ACC112 (cell line): ENCODE results near the gene TMEM116.
A peak's percentile ranks its signal among the peaks of the same experiment; 100 is the strongest.
"Not testable (repeated sequence)": the region's sequence is repeated elsewhere in the genome, so short reads cannot be mapped to it uniquely, and the experiment has no call there.

Experiments
- H2AFZ ChIP-seq: fragments of 200-600 bp; sonication (generic); one replicate; pipeline ENCODE4 v1.6.0; 2017; ENCODE audit warnings: antibody characterized with exemption, low read length; ENCODE audit not compliant: unreplicated experiment
- H3K27ac ChIP-seq: fragments of 200-600 bp; sonication (generic); 2 replicates; pipeline ENCODE4 v1.5.1; 2014; ENCODE audit warnings: low read depth, mild to moderate bottlenecking, antibody characterized with exemption, low read length, moderate library complexity
- H3K27me3 ChIP-seq: fragments of 200-600 bp; sonication (generic); 2 replicates; pipeline ENCODE4 v1.6.1; 2014; ENCODE audit warnings: mild to moderate bottlenecking, antibody characterized with exemption, low read length, moderate library complexity, mixed read lengths; ENCODE audit not compliant: insufficient read depth
- H3K36me3 ChIP-seq: fragments of 200-600 bp; sonication (generic); 2 replicates; pipeline ENCODE4 v1.6.1; 2016; ENCODE audit warnings: mild to moderate bottlenecking, antibody characterized with exemption, low read length, moderate library complexity, mixed read lengths; ENCODE audit not compliant: insufficient read depth
- H3K4me1 ChIP-seq: fragments of 200-600 bp; sonication (generic); one replicate; pipeline ENCODE4 v1.6.1; 2016; ENCODE audit warnings: low read length, mixed read lengths; ENCODE audit not compliant: insufficient read depth, unreplicated experiment, control insufficient read depth
- H3K4me3 ChIP-seq: fragments of 200-600 bp; sonication (generic); 2 replicates; pipeline ENCODE4 v1.5.1; 2014; ENCODE audit warnings: mild to moderate bottlenecking, low read depth, low read length
- H3K79me2 ChIP-seq: fragments of 200-600 bp; sonication (generic); one replicate; pipeline ENCODE4 v1.6.0; 2016; ENCODE audit warnings: low read length; ENCODE audit not compliant: control insufficient read depth, unreplicated experiment, insufficient read depth

Gene TMEM116

GRCh38 chr12:112012775-112013600 is at the start of gene TMEM116, which contains the start of gene ERP29:
TSS of gene TMEM116 (minus strand) at chr12:112013165. CDS start at chr12:112005270, 7,895 bp downstream.
TSS of gene ERP29 (plus strand) at chr12:112013426. CDS start at chr12:112013466, 40 bp downstream.
- H3K27me3 ChIP-seq: no peaks in the 10 kb centered on the region
- peak within 1 kb of the TSS; percentile 96 for H2AFZ ChIP-seq
- peak within 1 kb of the TSS; percentile 90 for H3K27ac ChIP-seq
- H3K4me1 ChIP-seq: peaks cover 22% of the 10 kb centered on the region
- peaks cover 50% of the 10 kb centered on the region for H3K79me2 ChIP-seq
- peaks cover 12% of the 10 kb centered on the region; the same call in 1 of the 2 replicates for H3K36me3 ChIP-seq
- peak within 1 kb of the TSS; percentile 89 for H3K4me3 ChIP-seq

GRCh38 chr12:112061137-112061536 is 48.2 kb upstream of the TMEM116 start:
- Histone ChIP-seq H2AFZ (no peak overlapping the region), H3K27me3 (no peaks in the 10 kb centered on the region), H3K79me2 (no peaks in the 10 kb centered on the region), H3K27ac (no peak overlapping the region), H3K4me1 (no peaks in the 10 kb centered on the region), H3K36me3 (peaks cover 13% of the 10 kb centered on the region), H3K4me3 (no peak overlapping the region)

- Histone ChIP-seq H3K4me1 (peaks cover 4% of the 10 kb centered on the region), H3K79me2 (peaks cover 12% of the 10 kb centered on the region), H3K27ac (no peak overlapping the region), H2AFZ (no peak overlapping the region), H3K36me3 (peaks cover 54% of the 10 kb centered on the region), H3K27me3 (no peaks in the 10 kb centered on the region), H3K4me3 (no peak overlapping the region)
Measured at GRCh38 chr12:112049351-112049750, 36.4 kb upstream of the TMEM116 start.

GRCh38 chr12:112046003-112046402 is 33.0 kb upstream of the TMEM116 start:
- H3K27me3 ChIP-seq: no peaks in the 10 kb centered on the region
- no peak overlapping the region for H2AFZ ChIP-seq
- H3K4me3 ChIP-seq: no peak overlapping the region
- H3K4me1 ChIP-seq: no peaks in the 10 kb centered on the region
- peaks cover 43% of the 10 kb centered on the region for H3K36me3 ChIP-seq
- H3K27ac ChIP-seq: no peak overlapping the region
- H3K79me2 ChIP-seq: peaks cover 2% of the 10 kb centered on the region

- H3K36me3 ChIP-seq: peaks cover 50% of the 10 kb centered on the region
- H3K79me2 ChIP-seq, H3K27ac ChIP-seq, H2AFZ ChIP-seq, H3K27me3 ChIP-seq, H3K4me3 ChIP-seq, H3K4me1 ChIP-seq: not testable (repeated sequence)
Measured at GRCh38 chr12:112036614-112037013, 23.6 kb upstream of the TMEM116 start.

- Histone ChIP-seq H3K79me2 (peaks cover 2% of the 10 kb centered on the region), H2AFZ (no peak overlapping the region), H3K27ac (no peak overlapping the region), H3K4me3 (no peak overlapping the region), H3K27me3 (no peaks in the 10 kb centered on the region), H3K4me1 (no peaks in the 10 kb centered on the region), H3K36me3 (peaks cover 45% of the 10 kb centered on the region)
Measured at GRCh38 chr12:112035219-112035785, 22.3 kb upstream of the TMEM116 start.

GRCh38 chr12:112032292-112032691 is 19.3 kb upstream of the TMEM116 start:
- H3K4me1 ChIP-seq: no peaks in the 10 kb centered on the region
- H3K36me3 ChIP-seq: peaks cover 29% of the 10 kb centered on the region
- H3K27me3 ChIP-seq: no peaks in the 10 kb centered on the region
- no peaks in the 10 kb centered on the region for H3K79me2 ChIP-seq
- H3K27ac ChIP-seq: no peak overlapping the region
- H3K4me3 ChIP-seq: no peak overlapping the region
- H2AFZ ChIP-seq: no peak overlapping the region

- H3K27ac ChIP-seq: no peak overlapping the region
Measured at GRCh38 chr12:112031472-112031871, 18.5 kb upstream of the TMEM116 start.

GRCh38 chr12:112029301-112029700 is 16.3 kb upstream of the TMEM116 start:
- H2AFZ ChIP-seq: no peak overlapping the region
- peaks cover 18% of the 10 kb centered on the region for H3K36me3 ChIP-seq
- H3K4me3 ChIP-seq: no peak overlapping the region

More at GRCh38 chr12:112031472-112031871, 18.5 kb upstream of the TMEM116 start:
- no peaks in the 10 kb centered on the region for H3K27me3 ChIP-seq
- H2AFZ ChIP-seq: no peak overlapping the region
- no peaks in the 10 kb centered on the region for H3K79me2 ChIP-seq
- H3K36me3 ChIP-seq: peaks cover 23% of the 10 kb centered on the region
- no peak overlapping the region for H3K4me3 ChIP-seq
- H3K4me1 ChIP-seq: no peaks in the 10 kb centered on the region

GRCh38 chr12:112025808-112026375 is 12.9 kb upstream of the TMEM116 start:
- Histone ChIP-seq H3K36me3 (peaks cover 26% of the 10 kb centered on the region), H3K4me3 (no peak overlapping the region), H3K27me3 (no peaks in the 10 kb centered on the region), H3K79me2 (peaks cover 7% of the 10 kb centered on the region), H2AFZ (no peak overlapping the region), H3K27ac (no peak overlapping the region), H3K4me1 (no peaks in the 10 kb centered on the region)

More at GRCh38 chr12:112029301-112029700, 16.3 kb upstream of the TMEM116 start:
- Histone ChIP-seq H3K79me2 (no peaks in the 10 kb centered on the region), H3K4me1 (no peaks in the 10 kb centered on the region), H3K27ac (no peak overlapping the region), H3K27me3 (no peaks in the 10 kb centered on the region)
